Stimulated activated CD4-positive, alpha-beta T cell treated with anti-CD3 and anti-CD28 coated beads, TNF-alpha, amount 100 ng/mL, for 4 hours (primary cell): Measurements from ENCODE around the gene ZNF71.

Experiments
- DNase-seq, 3 experiments: peaks; one replicate each; pipeline ENCODE4 v3.0.0-alpha.2; 2020; ENCODE audit warnings: low read depth in 3 of 3

ZNF71 gene

DNA sequence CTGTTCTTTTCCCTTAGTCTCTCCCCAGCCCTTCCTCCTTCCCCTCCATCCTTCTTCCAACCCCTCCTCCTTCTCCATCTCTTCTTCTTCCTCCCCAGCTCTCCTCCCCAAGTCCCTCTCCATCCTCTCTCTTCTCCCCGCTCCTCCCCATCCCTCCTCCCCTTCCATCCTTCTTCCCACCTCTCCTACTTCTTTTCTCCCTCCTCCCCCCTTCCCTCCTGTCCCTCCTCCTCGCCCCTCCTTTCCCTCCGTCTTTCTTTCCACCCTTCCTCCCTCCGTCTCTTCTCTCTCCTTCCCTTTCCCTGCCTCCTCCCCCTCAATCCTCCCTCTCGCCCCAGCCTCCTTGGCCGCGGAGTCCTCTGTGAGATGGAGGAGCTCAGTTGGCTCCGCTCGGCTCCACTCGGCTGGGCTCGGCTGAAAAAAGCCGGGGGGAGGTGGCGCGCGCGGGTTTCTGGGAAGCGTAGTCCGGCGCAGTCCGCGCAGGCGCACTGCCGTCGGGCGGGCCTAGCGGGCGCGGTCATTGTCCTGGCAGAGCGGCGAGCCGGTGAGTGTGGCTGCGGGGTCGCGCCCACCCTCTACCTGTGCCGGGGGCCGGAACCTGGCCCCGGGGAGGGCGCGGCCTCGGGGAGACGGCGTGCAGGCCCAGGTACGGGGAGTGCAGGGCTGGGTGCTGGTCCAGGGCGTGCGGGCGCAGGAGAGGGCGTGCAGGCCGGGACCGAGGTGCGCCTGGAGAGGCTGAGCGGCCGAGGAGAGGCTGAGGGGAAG is at the start of gene ZNF71:
TSS of gene ZNF71 (plus strand) at position 520 of the 765 bp plus-strand sequence. CDS start 6,257 bp downstream, outside the sequence.
- DNase-seq, result peak; percentile 77 to 79 (median 78)

- no peak for DNase-seq
Measured at GRCh38 chr19:56547535-56547934, 47.6 kb upstream of the ZNF71 start.

GRCh38 chr19:56554272-56554869 is 40.7 kb upstream of the ZNF71 start:
- no peak for DNase-seq

DNA sequence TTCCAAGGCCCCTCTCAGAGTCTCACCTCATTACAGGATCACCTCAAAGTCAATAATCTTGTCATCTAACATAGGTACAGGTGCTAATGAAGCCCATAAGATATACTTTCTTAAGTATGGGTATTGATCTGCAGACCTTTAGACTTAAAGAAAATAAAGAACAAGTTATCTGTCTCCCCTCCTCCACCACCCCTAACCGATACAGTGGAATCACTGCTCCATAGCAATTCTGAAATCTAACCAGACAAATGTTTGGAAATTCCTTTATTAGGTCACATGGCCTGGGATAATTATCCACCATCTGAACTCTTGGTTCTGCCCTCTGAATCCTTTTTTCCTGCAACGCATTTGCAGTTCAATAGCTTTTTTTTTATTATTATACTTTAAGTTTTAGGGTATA is 32.3 kb upstream of the ZNF71 start:
- DNase-seq, result no peak

DNA sequence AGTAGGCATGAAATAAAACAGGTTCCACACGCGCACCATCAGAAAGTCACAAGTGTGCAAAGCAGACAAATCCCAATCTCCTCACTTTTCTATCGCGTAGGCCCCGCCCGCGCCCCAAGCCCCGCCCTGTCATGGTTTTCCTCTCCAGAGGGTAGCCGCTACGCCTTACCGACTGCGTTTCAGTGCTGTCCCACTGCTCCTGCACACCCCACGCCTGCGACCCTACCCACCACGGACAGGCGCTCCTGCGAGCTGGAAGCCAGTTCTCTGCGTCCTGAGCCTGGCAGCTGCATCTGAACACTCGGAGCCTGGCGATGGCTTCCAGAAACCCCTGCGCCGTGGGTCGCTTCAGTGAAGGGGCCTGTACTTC is 28.2 kb upstream of the ZNF71 start:
- peak; percentile 4 to 26 (median 15) for DNase-seq

DNA sequence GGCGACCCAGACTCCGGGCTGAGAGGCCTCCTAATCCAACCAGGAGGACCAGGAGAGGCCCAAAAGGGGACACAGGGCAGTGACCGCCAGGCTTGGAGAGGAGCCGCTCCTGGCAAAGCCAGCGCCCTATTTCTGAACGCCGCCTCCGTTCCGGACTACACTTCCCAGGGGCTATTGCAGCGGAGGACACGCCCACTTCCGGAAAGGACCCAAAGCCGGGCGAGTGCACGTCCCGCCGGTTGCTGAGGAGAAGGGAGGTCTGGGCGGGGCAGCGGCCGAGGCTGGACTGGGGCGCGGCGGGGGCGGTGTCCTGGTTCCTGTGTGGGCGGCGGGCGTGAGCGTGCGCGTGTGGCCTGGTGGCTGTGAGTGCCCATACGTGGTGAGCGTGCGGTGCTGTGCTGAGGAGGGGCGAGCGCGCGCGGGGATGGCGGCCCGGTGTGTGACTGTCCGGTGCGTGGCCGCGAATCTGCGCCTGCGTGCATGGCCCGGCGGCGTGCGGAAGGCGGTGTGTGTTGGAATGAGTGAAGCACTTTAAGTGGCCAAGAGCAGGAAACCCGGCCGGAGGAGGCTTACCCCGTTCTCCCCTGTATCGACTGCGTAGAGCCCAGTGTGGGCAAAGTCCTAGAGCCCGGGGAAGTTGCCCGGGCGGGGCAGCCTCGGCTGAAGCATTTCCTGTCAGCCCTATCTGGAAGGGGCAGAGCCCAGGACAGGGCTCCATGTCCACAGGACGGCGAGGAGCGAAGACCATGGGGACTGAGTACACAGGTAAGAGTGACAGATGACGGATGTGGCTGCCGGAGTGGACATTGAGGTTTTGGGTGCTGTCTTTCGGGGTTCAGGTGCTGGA is 27.6 kb upstream of the ZNF71 start, which contains the start of gene ZNF470:
TSS of gene ZNF470 (plus strand) at position 195 of the 847 bp plus-strand sequence. CDS start 2,844 bp downstream, outside the sequence.
- peak; percentile 67 to 78 (median 78) for DNase-seq

DNA sequence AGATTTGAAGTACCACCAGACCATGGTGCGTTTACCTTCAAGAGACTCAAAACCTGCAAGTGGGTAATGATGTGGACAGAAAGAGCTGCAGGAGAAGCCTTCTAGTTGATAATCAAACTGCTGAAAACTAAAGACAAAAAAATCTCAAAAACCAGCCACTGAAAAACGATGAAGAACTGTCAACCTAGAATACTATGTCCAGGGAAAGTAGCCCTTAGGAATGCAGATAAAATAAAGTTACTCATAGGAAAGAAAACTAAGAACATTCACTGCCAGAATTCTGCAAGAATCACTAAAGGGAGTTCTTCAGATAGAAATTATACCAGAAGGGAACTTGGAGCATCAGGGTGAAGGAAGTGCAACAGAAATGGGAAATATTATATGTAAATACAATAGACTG is 22.5 kb upstream of the ZNF71 start:
- no peak for DNase-seq

DNA sequence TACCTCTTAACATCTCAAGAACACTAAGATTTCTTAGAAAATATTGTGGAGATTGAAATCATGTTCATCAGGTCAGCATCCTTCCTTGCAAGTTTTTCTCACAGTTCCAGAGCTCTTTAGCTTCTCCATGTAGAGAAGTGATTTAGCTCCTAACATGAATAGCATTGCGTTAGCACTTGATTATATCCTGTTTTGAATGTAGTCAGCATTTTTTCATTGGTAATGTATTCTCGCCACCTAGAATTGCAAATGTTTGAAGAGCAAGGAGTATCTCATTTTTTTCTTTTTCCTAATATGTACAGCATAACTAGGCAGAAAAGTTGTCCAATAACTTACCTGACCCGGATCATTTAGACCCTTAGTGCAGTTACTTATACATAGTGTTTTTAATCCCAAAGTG is 21.2 kb upstream of the ZNF71 start:
- DNase-seq, result no peak

GRCh38 chr19:56577719-56578602 is 17.1 kb upstream of the ZNF71 start:
- DNase-seq, result no peak

DNA sequence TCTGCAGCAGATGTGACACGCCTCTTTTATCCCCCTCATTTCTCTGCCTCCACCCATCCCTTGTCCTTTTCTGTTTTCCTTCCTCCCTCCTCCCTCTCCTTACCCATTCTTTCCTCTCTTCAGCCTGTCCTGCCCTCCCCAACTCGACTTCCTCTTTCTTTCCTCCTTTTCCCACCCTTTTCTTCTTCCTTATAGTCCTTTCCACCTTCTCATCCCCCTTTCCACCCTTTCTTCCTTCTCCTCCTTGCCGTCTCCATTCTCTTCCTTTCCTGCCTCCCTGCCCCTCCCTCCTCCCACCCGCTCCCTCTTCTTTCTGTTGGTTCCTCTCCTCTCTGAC is 688 bp upstream of the ZNF71 start:
- no peak for DNase-seq

DNA sequence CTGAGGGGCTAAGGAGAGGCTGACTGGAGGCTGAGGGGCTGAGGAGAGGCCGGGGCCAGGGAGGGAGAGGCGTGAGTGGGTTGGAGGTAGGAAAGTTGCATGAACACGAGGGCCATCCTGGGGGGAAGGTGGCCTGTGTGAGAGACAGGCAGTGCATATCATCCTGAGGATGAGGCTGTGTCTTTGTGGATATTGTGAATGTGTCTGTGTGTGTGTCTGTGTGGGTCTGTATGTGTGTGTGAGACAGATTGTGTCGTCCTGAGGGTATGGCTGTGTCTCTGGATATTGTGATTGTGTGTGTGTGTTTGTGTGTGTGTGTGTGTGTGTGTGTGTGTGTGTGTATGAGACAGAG is 422 bp downstream of the ZNF71 start:
- no peak for DNase-seq

GRCh38 chr19:56596676-56597075 is 1.6 kb downstream of the ZNF71 start:
- no peak for DNase-seq

GRCh38 chr19:56597696-56598095 is 2.6 kb downstream of the ZNF71 start:
- no peak for DNase-seq

GRCh38 chr19:56601375-56601774 is 6.3 kb downstream of the ZNF71 start:
- DNase-seq, result no peak

- no peak for DNase-seq
Measured at GRCh38 chr19:56603829-56604228, 8.7 kb downstream of the ZNF71 start.

DNA sequence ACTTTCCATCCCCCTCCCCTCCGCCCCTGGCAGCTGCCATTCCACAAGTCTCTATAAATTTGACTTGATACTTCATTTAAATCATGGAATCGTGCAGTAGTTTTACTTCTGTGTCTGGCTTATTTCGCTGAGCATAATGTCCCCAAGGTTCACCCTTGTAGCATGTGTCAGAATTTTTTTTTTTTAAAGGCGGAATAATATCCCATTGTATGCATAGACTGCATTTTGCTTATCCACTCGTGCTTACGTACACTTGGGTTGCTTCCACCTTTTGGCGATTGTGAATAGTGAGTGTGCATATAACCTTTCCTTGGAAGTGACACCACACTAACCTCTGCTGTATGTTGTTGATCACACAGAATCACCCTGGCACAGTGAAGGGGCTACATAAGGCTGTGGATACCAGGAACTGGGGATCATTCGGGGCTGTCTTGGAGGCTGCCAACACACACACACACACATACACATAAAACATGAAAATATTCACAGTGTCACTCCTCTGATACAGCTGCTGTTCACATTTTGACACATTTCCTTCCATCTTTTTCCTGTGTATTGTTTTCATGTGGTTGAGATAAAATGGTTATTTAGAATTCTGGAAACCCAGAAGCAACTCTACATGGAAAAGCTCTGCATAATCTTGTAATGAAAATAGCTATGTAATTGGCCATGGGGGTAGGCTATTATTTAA is 13.3 kb downstream of the ZNF71 start:
- no peak for DNase-seq

DNA sequence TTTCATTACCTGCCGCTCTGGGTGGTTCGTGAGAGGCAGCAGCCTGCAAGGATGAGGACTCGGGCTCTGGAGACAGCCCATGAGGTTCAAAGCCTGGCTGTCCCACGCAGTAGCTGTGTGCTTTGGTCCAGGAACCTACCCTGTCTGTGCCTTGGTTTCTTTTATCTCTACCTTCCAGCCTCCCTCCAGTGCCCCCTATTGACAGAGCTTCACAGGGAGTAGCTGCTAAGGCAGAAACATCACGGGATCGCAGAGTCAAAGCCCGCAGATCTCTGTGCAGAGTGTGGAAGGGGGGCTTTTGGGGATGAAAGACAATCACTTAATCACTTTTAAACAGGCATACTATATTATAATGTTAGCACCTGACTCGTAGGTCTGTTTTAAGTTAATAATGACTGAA is 16.2 kb downstream of the ZNF71 start:
- DNase-seq, result no peak

DNA sequence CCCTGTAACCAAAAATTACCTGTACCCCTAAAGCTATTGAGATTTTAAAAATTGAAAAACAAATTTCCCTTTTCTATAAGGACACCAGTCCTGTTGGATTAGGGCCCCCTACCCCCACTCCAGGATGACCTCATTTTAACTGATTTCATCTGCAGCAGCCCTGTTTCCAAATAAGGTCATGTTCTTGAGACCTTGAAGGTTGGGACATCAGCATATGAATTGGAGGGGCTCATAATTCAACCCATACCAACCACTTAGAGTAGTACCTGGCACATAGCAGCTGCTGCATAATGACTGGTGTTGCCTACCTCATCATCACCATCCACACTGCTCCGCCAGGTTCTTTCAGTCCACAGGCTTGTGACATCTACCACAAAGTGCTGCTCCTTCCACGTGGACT is 17.6 kb downstream of the ZNF71 start:
- no peak for DNase-seq

- DNase-seq, result no peak
Measured at GRCh38 chr19:56613639-56614038, 18.5 kb downstream of the ZNF71 start.

- no peak for DNase-seq
Measured at GRCh38 chr19:56617531-56617930, 22.4 kb downstream of the ZNF71 start.

DNA sequence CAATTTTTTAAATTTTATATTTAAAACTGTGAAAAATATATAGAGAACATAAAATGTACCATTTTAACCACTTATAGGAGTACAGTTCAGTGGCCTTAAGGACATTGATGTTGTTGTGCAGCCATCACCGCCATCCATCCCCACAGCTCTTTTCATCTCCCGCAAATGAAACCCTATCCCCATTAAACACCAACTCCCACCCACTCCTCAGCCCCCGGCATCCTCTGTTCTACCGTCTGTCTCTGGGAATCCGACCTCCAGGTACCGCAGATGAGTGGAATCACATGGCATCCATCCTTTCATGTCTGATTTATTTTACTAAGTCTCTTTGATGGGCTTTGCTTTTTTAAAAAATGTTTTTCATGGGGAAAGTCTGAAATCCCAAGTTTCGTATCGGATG is 24.0 kb downstream of the ZNF71 start:
- no peak for DNase-seq
